ENCODE data around the gene RADIL.

RADIL gene

GRCh38 chr7:4882169-4883032, 1.1 kb downstream of the RADIL start:
- no peak for DNase-seq

- DNase-seq: no peak
Observed at GRCh38 chr7:4880218-4880617, 3.3 kb downstream of the RADIL start.

DNA sequence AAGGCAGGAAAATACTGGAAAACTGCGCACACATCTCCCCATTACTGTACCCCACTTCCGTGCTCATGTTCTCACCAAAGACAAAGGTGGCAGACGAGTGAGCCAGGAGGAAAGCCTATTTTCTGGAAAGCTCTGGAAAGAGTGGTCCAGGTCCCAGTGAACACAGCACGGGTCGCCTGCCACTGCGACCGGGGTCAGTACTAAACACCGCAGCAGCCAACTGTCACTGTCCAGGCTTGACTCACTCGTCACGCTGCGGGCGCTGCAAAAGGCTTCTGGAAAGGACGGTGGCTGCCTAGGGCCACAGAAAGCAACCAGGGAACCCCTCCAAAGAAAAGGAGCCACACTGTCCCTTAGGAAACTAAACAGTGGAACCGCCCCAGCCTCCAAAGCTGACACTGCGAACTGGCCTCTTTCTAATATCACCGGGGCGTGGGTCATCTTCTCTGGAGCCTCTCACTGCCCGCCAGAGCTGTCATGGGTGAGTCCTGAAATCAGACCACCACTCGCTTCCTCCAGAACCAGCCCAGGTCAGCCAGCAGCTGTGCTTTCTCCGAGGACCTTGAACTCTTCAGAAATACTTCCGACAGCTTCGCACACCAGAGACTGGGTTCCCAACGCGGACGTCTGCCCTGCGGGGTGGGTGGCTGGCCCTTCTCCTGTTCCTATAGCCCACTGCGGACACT, 4.0 kb downstream of the RADIL start:
- DNase-seq: no peak

DNA sequence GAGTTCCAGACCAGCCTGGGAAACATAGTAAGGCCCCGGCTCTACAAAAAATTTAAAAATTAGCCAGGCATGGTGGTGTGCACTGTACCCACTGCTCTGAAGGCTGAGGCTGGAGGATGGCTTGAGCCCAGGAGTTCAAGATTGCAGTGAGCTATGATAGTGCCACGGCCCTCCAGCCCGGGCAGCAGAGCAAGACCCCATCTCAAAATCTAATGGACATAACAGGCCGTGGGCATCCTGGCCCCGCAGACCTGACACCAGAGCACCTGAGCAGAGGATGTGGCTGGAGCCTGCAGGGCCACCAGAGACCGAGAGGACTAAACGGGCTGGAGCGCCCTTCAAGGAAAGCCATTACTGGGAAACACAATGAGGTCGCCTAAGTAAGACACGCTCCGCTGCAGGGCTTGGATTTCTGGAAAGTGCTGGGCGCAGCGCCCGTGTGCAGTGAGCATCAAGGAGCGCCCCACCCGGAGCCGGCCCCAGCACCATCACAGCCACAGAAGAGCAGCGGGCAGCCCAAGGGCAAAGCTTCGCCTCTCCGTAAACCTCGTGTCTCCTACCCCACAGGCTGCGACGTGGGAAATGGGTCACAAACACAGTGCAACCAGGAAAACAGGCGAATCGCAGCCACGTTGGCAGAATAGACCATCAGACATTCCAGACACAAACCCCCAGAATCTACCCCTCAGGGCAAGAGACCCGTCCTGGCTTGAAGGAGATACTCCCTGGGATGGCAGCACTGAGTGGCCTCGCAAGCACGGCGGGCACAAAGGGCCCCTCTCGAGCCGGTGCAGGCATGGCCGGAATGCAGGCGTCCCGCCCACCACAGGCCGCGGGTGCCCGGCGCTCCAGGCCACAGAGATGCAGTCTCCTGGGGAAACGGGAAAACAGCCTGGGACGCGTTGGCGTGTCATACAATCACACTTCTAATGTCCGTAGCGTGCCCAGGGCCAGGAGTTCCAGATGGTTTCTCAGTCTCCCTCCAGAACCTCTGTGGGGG, 4.9 kb downstream of the RADIL start:
- DNase-seq: no peak

- DNase-seq: no peak
Observed at GRCh38 chr7:4876586-4876985, 6.9 kb downstream of the RADIL start.

GRCh38 chr7:4875391-4875790, 8.1 kb downstream of the RADIL start:
- no peak for DNase-seq

- DNase-seq: no peak
Observed at GRCh38 chr7:4873071-4873944, 10.2 kb downstream of the RADIL start.

DNA sequence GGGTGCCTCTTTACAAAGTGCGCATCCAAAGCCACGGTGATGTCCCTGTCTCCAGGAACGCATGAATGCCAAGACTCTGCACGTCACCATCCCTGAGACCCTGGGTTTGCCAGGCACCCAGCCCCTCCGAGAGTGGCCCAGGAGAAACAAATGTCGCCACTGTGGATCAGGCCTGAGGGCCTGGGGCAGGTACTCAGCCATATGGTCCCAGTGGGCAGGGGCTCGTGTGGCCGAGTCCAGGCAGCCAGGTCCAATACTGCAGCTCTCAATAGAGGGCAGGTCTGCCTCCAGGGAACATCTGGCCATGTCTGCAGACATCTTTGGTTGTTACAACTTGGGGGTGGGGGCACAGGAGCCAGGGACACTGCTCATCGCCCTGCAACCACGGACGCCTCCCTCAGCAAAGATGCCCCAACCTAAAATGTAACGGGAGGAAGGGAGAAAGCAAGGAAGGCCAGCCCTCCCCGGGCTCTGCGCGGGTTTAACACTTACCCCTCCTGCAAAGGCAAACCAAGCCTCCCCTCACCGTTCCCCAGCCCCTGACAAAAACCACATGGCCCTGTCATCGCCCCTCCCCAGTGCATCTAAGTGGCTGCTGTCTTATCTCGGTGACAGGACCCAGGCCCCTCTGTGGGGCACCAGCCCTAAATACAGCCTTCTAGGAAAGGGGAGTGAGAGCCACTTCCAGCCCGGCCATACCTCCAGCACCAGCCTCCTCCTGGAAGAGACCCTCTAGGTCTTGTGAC, 11.4 kb downstream of the RADIL start:
- DNase-seq: no peak

- DNase-seq: no peak
Observed at GRCh38 chr7:4871056-4871680, 12.3 kb downstream of the RADIL start.

GRCh38 chr7:4868493-4868892, 15.0 kb downstream of the RADIL start:
- no peak for DNase-seq

- DNase-seq: no peak
Observed at GRCh38 chr7:4866528-4867496, 16.7 kb downstream of the RADIL start.

- DNase-seq: no peak
Observed at GRCh38 chr7:4862156-4862555, 21.4 kb downstream of the RADIL start.

DNA sequence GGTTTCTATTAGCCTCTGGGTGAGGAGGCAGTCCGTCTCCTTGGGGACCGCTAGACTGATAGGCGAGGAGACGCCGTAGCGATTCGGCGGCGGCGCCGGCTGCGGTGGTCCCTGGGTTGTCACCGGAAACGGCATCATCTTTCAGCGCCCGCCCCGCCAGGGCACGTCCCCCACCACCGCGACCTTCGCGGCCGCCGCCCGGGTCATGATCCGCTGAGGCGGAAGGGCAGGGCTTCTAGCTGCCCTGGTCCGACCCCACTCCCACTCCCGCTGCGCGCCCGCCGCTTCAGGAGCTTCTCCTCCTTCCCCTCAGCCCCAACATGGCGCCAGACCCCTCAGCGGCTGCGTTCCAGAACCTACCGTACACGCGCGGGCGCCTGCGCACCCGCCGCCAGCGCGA, 21.8 kb downstream of the RADIL start, which contains the start of gene PAPOLB:
Gene PAPOLB (minus strand): TSS at position 358 of the 400 bp plus-strand sequence. CDS start 220 bp downstream, at position 138.
- DNase-seq: no peak

DNA sequence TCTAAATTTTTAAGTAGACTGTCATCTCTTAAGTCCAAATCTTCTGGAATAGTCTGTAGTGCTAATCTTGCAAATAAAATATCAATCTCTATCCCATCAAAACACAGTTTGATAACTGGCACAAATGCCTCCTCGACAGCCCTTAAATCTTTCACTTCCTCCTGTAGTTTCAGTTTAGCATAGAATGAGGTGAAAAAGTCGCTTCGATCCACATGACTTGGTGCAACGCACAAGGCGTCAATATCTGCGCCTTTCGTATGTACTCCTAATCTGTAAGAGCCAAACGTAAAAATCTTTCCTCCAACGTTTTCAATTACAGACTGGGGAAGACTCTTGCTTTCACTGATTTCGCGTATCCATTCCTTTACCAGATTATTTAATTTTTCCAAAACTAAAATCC, 22.3 kb downstream of the RADIL start:
- DNase-seq: no peak

DNA sequence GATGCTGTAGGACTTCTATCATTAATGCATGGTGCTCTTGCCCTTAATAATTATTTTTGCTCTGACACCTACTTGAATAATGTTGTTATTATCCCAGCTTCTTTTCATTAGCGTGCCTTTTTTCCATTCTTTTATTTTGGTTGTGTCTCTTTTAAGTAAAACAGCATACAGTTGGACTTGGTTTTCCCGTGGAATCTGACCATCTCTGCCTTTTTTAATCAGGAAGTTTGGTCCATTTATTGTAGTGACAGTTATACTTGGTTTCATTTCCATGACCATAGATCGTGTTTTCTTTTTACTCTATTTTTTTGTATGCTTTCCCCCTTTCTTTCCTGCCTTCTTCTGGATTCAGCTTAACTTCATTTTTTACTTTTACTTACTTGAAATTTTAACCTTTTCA, 26.3 kb downstream of the RADIL start:
- no peak for DNase-seq

DNA sequence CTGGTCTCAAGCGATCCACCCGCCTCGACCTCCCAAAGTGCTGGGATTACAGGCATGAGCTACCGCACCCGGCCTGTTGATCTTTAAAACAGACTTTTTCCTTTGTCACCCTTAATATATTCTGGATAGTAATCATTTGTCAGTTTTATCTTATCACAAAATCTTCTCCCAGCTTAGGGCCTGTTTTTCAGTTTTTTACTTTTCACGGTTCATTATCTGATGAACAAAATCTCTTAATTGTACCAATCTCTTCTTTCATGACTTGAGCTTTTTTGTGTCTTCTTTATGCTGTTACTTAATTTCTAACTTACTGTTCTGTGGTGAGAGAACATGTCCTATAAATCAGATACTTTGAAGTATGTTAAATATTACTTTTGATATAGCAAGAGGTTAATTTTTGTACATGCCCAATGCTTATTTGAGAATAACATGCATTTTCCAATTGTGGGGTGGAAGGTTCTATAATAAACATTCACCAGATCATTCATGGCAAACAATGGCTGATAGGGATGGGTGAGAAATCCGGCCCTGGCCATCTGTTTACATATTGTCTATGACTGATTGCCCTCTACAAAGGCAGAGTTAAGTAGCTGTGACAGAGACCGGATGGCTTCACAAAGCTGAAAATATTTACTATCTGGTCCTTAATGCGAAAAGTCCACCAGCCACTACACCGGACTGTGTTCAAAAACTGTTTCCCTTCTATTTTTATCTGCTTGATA, 27.0 kb downstream of the RADIL start:
- DNase-seq: no peak

GRCh38 chr7:4854916-4855315, 28.6 kb downstream of the RADIL start:
- no peak for DNase-seq

All from CD4-positive, alpha-beta T cell treated with Interleukin-10 for 1 hour (primary cell).